Kidney (tissue), 14 donors: ENCODE results near the gene SPATS1. TPM values are rescaled to one million over a fixed set of nuclear protein-coding genes. Genes with fewer than 3 reads are reported as not detected.

Experiments used
- DNase-seq, 5 donors: peaks; one replicate each; pipeline ENCODE4 v3.0.0-alpha.2; 2013 to 2020
- FAIRE-seq: peaks from 2 replicates; lab custom pipeline; 2012; peaks lifted over from hg19 to GRCh38; lab: Jason Lieb, UNC
- H3K27ac ChIP-seq, 2 donors: one replicate each; pipeline ENCODE4 v1.7.0; 2013; ENCODE audit warnings: low read depth in 2 of 2, low read length in 2 of 2, inconsistent platforms in 1 of 2
- H3K27me3 ChIP-seq: one replicate; pipeline ENCODE4 v1.7.1; 2013; ENCODE audit warnings: low read length, inconsistent platforms; ENCODE audit not compliant: control insufficient read depth, insufficient read depth
- H3K36me3 ChIP-seq, 3 donors: one replicate each; pipeline versions ENCODE4 v1.7.0 to v1.7.1; 2013; ENCODE audit warnings: low read length in 3 of 3, control low read depth in 1 of 3, inconsistent platforms in 1 of 3; ENCODE audit not compliant: insufficient read depth in 3 of 3, control insufficient read depth in 2 of 3
- H3K4me1 ChIP-seq, 3 donors: one replicate each; pipeline versions ENCODE4 v1.7.0 to v1.7.1; 2013; ENCODE audit warnings: low read length in 3 of 3, inconsistent platforms in 1 of 3, low read depth in 1 of 3; ENCODE audit not compliant: control insufficient read depth in 2 of 3, insufficient read depth in 2 of 3
- H3K4me3 ChIP-seq, 3 donors: one replicate each; pipeline versions ENCODE4 v1.7.0 to v1.8.1; 2013; ENCODE audit warnings: low read length in 3 of 3, control low read depth in 1 of 3, inconsistent platforms in 1 of 3
- H3K9ac ChIP-seq, 3 donors: one replicate each; pipeline versions ENCODE4 v1.7.0 to v1.7.1; 2013; ENCODE audit warnings: low read length in 3 of 3, control low read depth in 1 of 3, inconsistent platforms in 1 of 3
- H3K9me3 ChIP-seq, 3 donors: one replicate each; pipeline versions ENCODE4 v1.7.0 to v1.7.1; 2013; ENCODE audit warnings: low read length in 3 of 3, control low read depth in 1 of 3, inconsistent platforms in 1 of 3; ENCODE audit not compliant: control insufficient read depth in 2 of 3, insufficient read depth in 1 of 3
- intact Hi-C: fragments of 100-400 bp; cut with DNase I; formaldehyde crosslinking; loops from one replicate; pipeline ENCODE4 v1.11.1; 2022
- polyA plus RNA-seq: library from polyadenylated mRNA; stranded (reverse); fragments of 350-450 nt; fragmentation: Illumina TruSeq; extraction: RNeasy Lipid Tissue Mini Kit (QIAGEN cat#74804); gene quantifications from one replicate; pipeline ENCODE4 v1.2.3, GENCODE V29; 2014; ENCODE audit warnings: low read depth, low replicate concordance; ENCODE audit not compliant: insufficient read depth
- total RNA-seq: library from RNA; stranded (reverse); fragmentation: NEBNext Ultra II Directional; extraction: Animal tissue kit (Norgen Biotek cat#: 25700); gene quantifications from one replicate; pipeline ENCODE4 v1.2.1, GENCODE V29; 2021
- TF ChIP-seq, protein P1 (sequence below): IDR thresholded peaks from 3 replicates; pipeline ENCODE4 v1.5.1; 2012; ENCODE audit warnings: mild to moderate bottlenecking, moderate library complexity, borderline replicate concordance; ENCODE audit not compliant: insufficient read depth; ENCODE audit errors: extremely low read depth
- donor health status: control.
- donor health status: control.
- donor health status: control.
- donor health status: control.
- donor health status: control.
- donor health status: DM: yes; HTN: yes; CAD: no.
- donor health status: Normal renal cell carcinoma (clear cell type).

Gene SPATS1
- total and polyA plus RNA-seq, 2 donors from 2014 or later, result not detected

- H3K27me3 ChIP-seq, result peaks cover 15% of the 10 kb centered on the region
- TF ChIP-seq, protein P1, sequence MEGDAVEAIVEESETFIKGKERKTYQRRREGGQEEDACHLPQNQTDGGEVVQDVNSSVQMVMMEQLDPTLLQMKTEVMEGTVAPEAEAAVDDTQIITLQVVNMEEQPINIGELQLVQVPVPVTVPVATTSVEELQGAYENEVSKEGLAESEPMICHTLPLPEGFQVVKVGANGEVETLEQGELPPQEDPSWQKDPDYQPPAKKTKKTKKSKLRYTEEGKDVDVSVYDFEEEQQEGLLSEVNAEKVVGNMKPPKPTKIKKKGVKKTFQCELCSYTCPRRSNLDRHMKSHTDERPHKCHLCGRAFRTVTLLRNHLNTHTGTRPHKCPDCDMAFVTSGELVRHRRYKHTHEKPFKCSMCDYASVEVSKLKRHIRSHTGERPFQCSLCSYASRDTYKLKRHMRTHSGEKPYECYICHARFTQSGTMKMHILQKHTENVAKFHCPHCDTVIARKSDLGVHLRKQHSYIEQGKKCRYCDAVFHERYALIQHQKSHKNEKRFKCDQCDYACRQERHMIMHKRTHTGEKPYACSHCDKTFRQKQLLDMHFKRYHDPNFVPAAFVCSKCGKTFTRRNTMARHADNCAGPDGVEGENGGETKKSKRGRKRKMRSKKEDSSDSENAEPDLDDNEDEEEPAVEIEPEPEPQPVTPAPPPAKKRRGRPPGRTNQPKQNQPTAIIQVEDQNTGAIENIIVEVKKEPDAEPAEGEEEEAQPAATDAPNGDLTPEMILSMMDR, result no peak
- H3K9me3 ChIP-seq, result no peaks in the 10 kb centered on the region
- no peak overlapping the region for H3K9ac ChIP-seq
- intact Hi-C loops, result no loop called here
- FAIRE-seq, result no peak
- H3K27ac ChIP-seq, result no peak overlapping the region
- no peak overlapping the region for H3K4me3 ChIP-seq
- H3K4me1 ChIP-seq, result peaks cover 0 to 9% (median 0%) of the 10 kb centered on the region in 3 donors
- DNase-seq, result peak in 1 of 5 donors; percentile 55
- H3K36me3 ChIP-seq, result peaks cover 0 to 29% (median 13%) of the 10 kb centered on the region in 3 donors
These were observed 42.1 kb upstream of the SPATS1 start for GRCh38 chr6:44300292-44300823.

GRCh38 chr6:44301106-44301505, 41.3 kb upstream of the SPATS1 start:
- Histone ChIP-seq H3K27me3 (peaks cover 10% of the 10 kb centered on the region), H3K36me3 (peaks cover 0 to 30% (median 13%) of the 10 kb centered on the region in 3 donors), H3K27ac (no peak overlapping the region), H3K4me3 (no peak overlapping the region), H3K9ac (no peak overlapping the region), H3K4me1 (peaks cover 0 to 9% (median 0%) of the 10 kb centered on the region in 3 donors), H3K9me3 (no peaks in the 10 kb centered on the region)
- peak in 1 of 5 donors; percentile 45 for DNase-seq
- intact Hi-C loops, result no loop called here
- no peak for FAIRE-seq
- TF ChIP-seq, protein P1, result no peak

DNA sequence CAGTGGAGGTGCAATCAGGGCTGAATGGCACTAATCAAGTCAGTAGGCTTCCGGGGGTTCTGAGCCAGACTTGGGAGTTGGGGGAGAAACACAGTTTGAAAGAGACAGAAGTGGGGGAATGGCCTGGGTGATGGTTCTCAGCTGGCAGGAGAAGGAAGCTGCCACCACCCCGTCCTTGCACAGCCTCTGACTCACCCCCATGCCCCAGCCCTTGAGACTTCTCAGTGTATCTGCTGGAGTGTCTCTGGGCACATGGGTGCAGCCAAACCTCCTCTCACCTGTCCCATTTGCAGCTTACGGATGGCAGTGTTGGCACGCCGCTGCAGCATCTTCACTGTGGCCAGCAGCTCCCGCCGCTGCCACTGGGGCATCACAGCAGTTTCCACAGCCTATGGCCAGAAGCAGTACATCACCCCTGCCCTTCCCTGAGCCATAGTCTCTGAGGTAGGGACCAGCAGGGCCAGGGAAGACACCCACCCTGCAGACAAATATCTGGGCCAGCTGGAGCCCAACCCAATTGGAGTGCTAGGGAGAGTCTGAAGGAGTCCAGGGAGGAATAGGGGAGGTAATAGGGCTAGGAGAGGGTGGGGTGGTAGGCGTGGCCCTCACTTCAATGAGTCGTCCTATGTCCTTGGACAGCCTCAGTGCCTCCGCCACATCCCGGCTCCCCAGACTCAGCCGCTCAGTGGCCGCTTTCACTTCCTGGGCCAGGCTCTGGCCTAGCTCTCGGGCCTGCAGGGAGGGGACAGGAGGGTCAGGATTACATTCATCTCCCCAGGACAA, 40.5 kb upstream of the SPATS1 start:
- peaks cover 0 to 30% (median 13%) of the 10 kb centered on the region in 3 donors for H3K36me3 ChIP-seq
- DNase-seq (peak in 1 of 5 donors; percentile 56), FAIRE-seq (no peak)

More for the DNA sequence above, 40.5 kb upstream of the SPATS1 start:
- H3K9me3 ChIP-seq, result no peaks in the 10 kb centered on the region
- intact Hi-C loops, result no loop called here
- no peak overlapping the region for H3K27ac ChIP-seq
- TF ChIP-seq, protein P1, result no peak
- H3K4me3 ChIP-seq, result no peak overlapping the region
- no peak overlapping the region for H3K9ac ChIP-seq
- H3K27me3 ChIP-seq, result peaks cover 6% of the 10 kb centered on the region
- H3K4me1 ChIP-seq, result peaks cover 0 to 7% (median 0%) of the 10 kb centered on the region in 3 donors
